HepG2 (cell line): ENCODE data around the gene ZCCHC7. TPM values are rescaled to one million over a fixed set of nuclear protein-coding genes. Genes with fewer than 3 reads are reported as not detected.

ENCODE experiments used
- ATAC-seq: fragments of 200-7000 bp; cut with Tn5 transposase; 3 replicates; pipeline ENCODE4 v1.9.1; 2020; ENCODE audit warnings: mild to moderate bottlenecking, moderate library complexity
- BruUV-seq: library from RNA; stranded (reverse); fragments of 400-500 nt; replicated peaks from 2 replicates; lab custom pipeline; 2021; lab: Mats Ljungman, UMichigan
- CTCF ChIA-PET: fragments of 300-600 bp; formaldehyde crosslinking; extraction: SDS; loops from one replicate; lab custom pipeline; 2021; ENCODE audit warnings: low total read pairs, inconsistent platforms, low intra/inter-chr PET ratio; lab: Yijun Ruan, JAX
- POLR2A ChIA-PET: fragments of 350-600 bp; sonication (Branson Sonifier 250); formaldehyde crosslinking; loops from one replicate; lab custom pipeline; 2020; ENCODE audit warnings: antibody characterized with exemption, inconsistent platforms; lab: Yijun Ruan, JAX
- DNase-seq: peaks from one replicate; pipeline ENCODE4 v3.0.0-alpha.2; 2015; ENCODE audit warnings: low spot score
- FAIRE-seq: peaks from 3 replicates; lab custom pipeline; 2011; peaks lifted over from hg19 to GRCh38; lab: Jason Lieb, UNC
- H2AFZ ChIP-seq: one replicate; pipeline ENCODE4 v1.6.1; 2011; ENCODE audit warnings: low read length, inconsistent platforms
- H3K27ac ChIP-seq: fragments of 300-600 bp; 3 replicates; pipeline ENCODE4 v1.8.0; 2011; ENCODE audit warnings: mixed run types, mild to moderate bottlenecking, mixed read lengths, low read length, inconsistent platforms; ENCODE audit not compliant: insufficient read depth; ENCODE audit errors: extremely low read length
- H3K27me3 ChIP-seq, 2 experiments: fragments of 200-600 bp in 1 of 2; 2 replicates in 1 of 2; 3 replicates in 1 of 2; pipeline versions ENCODE4 v1.6.0 to v1.8.0; 2011; ENCODE audit warnings: low read length in 2 of 2, mild to moderate bottlenecking in 2 of 2, moderate library complexity in 2 of 2, inconsistent platforms in 1 of 2; ENCODE audit not compliant: insufficient read depth in 2 of 2, control insufficient read depth in 1 of 2
- H3K36me3 ChIP-seq, 2 experiments: fragments of 200-600 bp in 1 of 2; replicated peaks in 1 of 2; 2 replicates in 1 of 2; 3 replicates in 1 of 2; pipeline versions ENCODE4 v1.5.1 to v1.8.0; 2011; ENCODE audit warnings: low read length in 2 of 2, inconsistent platforms in 1 of 2; ENCODE audit not compliant: insufficient read depth in 2 of 2, control insufficient read depth in 1 of 2
- H3K4me1 ChIP-seq: 2 replicates; pipeline ENCODE4 v1.5.1; 2012; ENCODE audit warnings: low read length, inconsistent platforms; ENCODE audit not compliant: insufficient read depth
- H3K4me2 ChIP-seq: 2 replicates; pipeline ENCODE4 v1.6.0; 2011; ENCODE audit warnings: low read depth, low read length, inconsistent platforms
- H3K4me3 ChIP-seq, 3 experiments: fragments of 200-600 bp in 1 of 3; sonication (generic), shearing (Covaris generic) in 1 of 3; replicated peaks in 1 of 3; 2 replicates each; pipeline ENCODE4 v1.5.1; 2011 to 2016; ENCODE audit warnings: low read length in 3 of 3, inconsistent platforms in 2 of 3, low read depth in 2 of 3, mild to moderate bottlenecking in 2 of 3, control low read depth in 1 of 3, mixed read lengths in 1 of 3; ENCODE audit not compliant: insufficient read depth in 1 of 3
- H3K79me2 ChIP-seq: one replicate; pipeline ENCODE4 v1.6.1; 2011; ENCODE audit warnings: low read length, inconsistent platforms; ENCODE audit not compliant: insufficient read depth
- H3K9ac ChIP-seq: 2 replicates; pipeline ENCODE4 v1.6.0; 2011; ENCODE audit warnings: mild to moderate bottlenecking, low read depth, low read length, inconsistent platforms; ENCODE audit not compliant: insufficient read depth
- H3K9me3 ChIP-seq: 2 replicates; pipeline ENCODE4 v1.5.1; 2012; ENCODE audit warnings: mild to moderate bottlenecking, low read length
- H4K20me1 ChIP-seq: 2 replicates; pipeline ENCODE4 v1.6.0; 2011; ENCODE audit warnings: inconsistent platforms, mild to moderate bottlenecking, low read length, moderate library complexity; ENCODE audit not compliant: insufficient read depth
- BCL6 ChIP-seq: IDR thresholded peaks from 2 replicates; pipeline ENCODE4 v1.6.1; 2016; ENCODE audit warnings: missing genetic modification reagents, missing compliant biosample characterization
- DMTF1 ChIP-seq: sonication (generic); formaldehyde crosslinking; IDR thresholded peaks from 2 replicates; pipeline ENCODE4 v1.4.0; 2020; ENCODE audit warnings: mild to moderate bottlenecking, missing genetic modification reagents
- E2F5 ChIP-seq: sonication (generic); formaldehyde crosslinking; conservative IDR thresholded peaks from 2 replicates; pipeline ENCODE4 v1.4.0; 2020; ENCODE audit warnings: missing genetic modification reagents
- KDM3A ChIP-seq: IDR thresholded peaks from 2 replicates; pipeline ENCODE4 v1.6.1; 2018; ENCODE audit warnings: low read depth, missing compliant biosample characterization
- MYPOP ChIP-seq: sonication (generic); formaldehyde crosslinking; IDR thresholded peaks from 2 replicates; pipeline ENCODE4 v1.8.1; 2023; ENCODE audit warnings: mild to moderate bottlenecking, moderate library complexity, missing genetic modification reagents
- NCOA5 ChIP-seq: sonication (generic); formaldehyde crosslinking; IDR thresholded peaks from 2 replicates; pipeline ENCODE4 v1.4.0; 2020; ENCODE audit warnings: missing genetic modification reagents
- ZBTB1 ChIP-seq: sonication (generic); formaldehyde crosslinking; IDR thresholded peaks from 2 replicates; pipeline ENCODE4 v1.4.0; 2020; ENCODE audit warnings: missing genetic modification reagents, borderline replicate concordance
- ZNF383 ChIP-seq: sonication (generic); formaldehyde crosslinking; IDR thresholded peaks from 2 replicates; pipeline ENCODE4 v1.4.0; 2020; ENCODE audit warnings: missing genetic modification reagents, mild to moderate bottlenecking, borderline replicate concordance
- WGBS: methylation state at CpG from one replicate; pipeline ENCODE4 v1.1.6; 2017; ENCODE audit warnings: low lambda C conversion rate; 5-methylcytosine and 5-hydroxymethylcytosine counted together
- in situ Hi-C: cut with HindIII; loops from 2 replicates; pipeline ENCODE4 v1.10.0; 2017; ENCODE audit warnings: low pct_unique_long_range_greater_than_20kb; ENCODE audit not compliant: extremely low pct_ligation_motif_present
- intact Hi-C: fragments of 100-400 bp; cut with micrococcal nuclease; formaldehyde crosslinking; loops from one replicate; pipeline ENCODE4 v1.10.0; 2022; ENCODE audit not compliant: unreplicated experiment
- polyA plus RNA-seq, 8 experiments: library from polyadenylated mRNA; depleted of rRNA in 3 of 8; stranded (reverse) in 7 of 8; unstranded in 1 of 8; fragments of >200 nt; fragmentation: Illumina TruSeq in 4 of 8; extraction: Trizol in 4 of 8; gene quantifications; 2 replicates each; pipeline versions ENCODE4 v1.2.1 to v1.2.3, GENCODE V29; 2011 to 2016; ENCODE audit warnings: low read depth in 4 of 8, missing spikeins in 1 of 8, mixed read lengths in 1 of 8; ENCODE audit not compliant: insufficient read depth in 1 of 8
- total RNA-seq, 5 experiments: library from RNA; depleted of rRNA; stranded (reverse); fragments of >200 nt; fragmentation: Illumina TruSeq; extraction: Trizol; gene quantifications; 2 replicates each; pipeline ENCODE4 v1.2.3, GENCODE V29; 2016; ENCODE audit warnings: low read depth in 1 of 5

Gene ZCCHC7
- total and polyA plus RNA-seq, 2 of the 13 experiments (the other 11 are each of a cell fraction or from before 2014, with no cell fraction given): 13.6 to 19.3 TPM

- CTCF ChIA-PET: no interaction called here
- no peak for DNase-seq
- Histone ChIP-seq H2AFZ (no peak overlapping the region), H3K27ac (no peak overlapping the region), H3K27me3 (no peaks in the 10 kb centered on the region), H4K20me1 (0 out of 2 replicates have a peak, but pooled peaks cover 3% of the 10 kb centered on the region), H3K36me3 (no peaks in the 10 kb centered on the region), H3K9ac (no peak overlapping the region), H3K9me3 (no peaks in the 10 kb centered on the region), H3K4me2 (no peak overlapping the region), H3K4me1 (peaks cover 29% of the 10 kb centered on the region), H3K79me2 (peaks cover 20% of the 10 kb centered on the region), H3K4me3 (no peak overlapping the region)
- 79% methylated on average over 3 of the region's 3 CpGs for WGBS
- POLR2A ChIA-PET: no interaction called here
- intact Hi-C loops: no loop called here
- TF ChIP-seq NCOA5 (CRISPR knock-in tag) (no peak), E2F5 (CRISPR knock-in tag) (no peak), KDM3A (CRISPR knock-in tag) (no peak), BCL6 (CRISPR knock-in tag) (no peak)
- no TSS peak for BruUV-seq
- in situ Hi-C loops: no loop called here
- FAIRE-seq: no peak
- ATAC-seq: no peak
Measured at GRCh38 chr9:37117956-37118355, 2.4 kb upstream of the ZCCHC7 start.

GRCh38 chr9:37119360-37119759, 1.0 kb upstream of the ZCCHC7 start:
- 98% methylated on average over 9 of the region's 9 CpGs for WGBS
- Histone ChIP-seq H3K4me3 (no peak overlapping the region), H3K36me3 (no peaks in the 10 kb centered on the region), H2AFZ (no peak overlapping the region), H4K20me1 (0 out of 2 replicates have a peak, but pooled peaks cover 3% of the 10 kb centered on the region), H3K4me1 (peaks cover 31% of the 10 kb centered on the region), H3K27me3 (no peaks in the 10 kb centered on the region), H3K79me2 (peaks cover 32% of the 10 kb centered on the region), H3K4me2 (no peak overlapping the region), H3K27ac (no peak overlapping the region), H3K9me3 (no peaks in the 10 kb centered on the region), H3K9ac (no peak overlapping the region)
- BruUV-seq: no TSS peak
- FAIRE-seq (no peak), ATAC-seq (no peak), DNase-seq (no peak)
- in situ Hi-C loops (no loop called here), intact Hi-C loops (no loop called here)
- TF ChIP-seq ZBTB1 (CRISPR knock-in tag) (0 out of 2 replicates have a peak, but pooled peaks have one; percentile 1), ZNF383 (CRISPR knock-in tag) (no peak), MYPOP (CRISPR knock-in tag) (0 out of 2 replicates have a peak, but pooled peaks have one; percentile 10), DMTF1 (CRISPR knock-in tag) (no peak)
- CTCF ChIA-PET: no interaction called here
- POLR2A ChIA-PET: interaction anchor here (1.4 to 3.1 kb wide), 3 partner anchors 18 to 262 kb away, joined by 3 to 34 read pairs (median 12); no protein-coding TSS in a partner anchor
